HG03025 (cell line): ENCODE data around the gene SCAANT1.

Source experiments
- ATAC-seq: cut with Tn5 transposase; IDR thresholded peaks from one replicate; pipeline ENCODE4 v1.9.1; 2021; ENCODE audit warnings: mild to moderate bottlenecking, moderate library complexity; ENCODE audit not compliant: unreplicated experiment, low FRiP score

Gene SCAANT1

GRCh38 chr3:63905731-63906620, 6.2 kb downstream of the SCAANT1 start:
- no peak for ATAC-seq

- no peak for ATAC-seq
Observed at GRCh38 chr3:63900459-63900858, 11.7 kb downstream of the SCAANT1 start.

GRCh38 chr3:63900010-63900409, 12.2 kb downstream of the SCAANT1 start:
- no peak for ATAC-seq

GRCh38 chr3:63896332-63897030, 15.7 kb downstream of the SCAANT1 start:
- no peak for ATAC-seq

GRCh38 chr3:63895422-63896189, 16.6 kb downstream of the SCAANT1 start:
- no peak for ATAC-seq

- no peak for ATAC-seq
Observed at GRCh38 chr3:63892773-63893352, 19.3 kb downstream of the SCAANT1 start.

GRCh38 chr3:63891518-63891917, 20.7 kb downstream of the SCAANT1 start:
- ATAC-seq = no peak

GRCh38 chr3:63886858-63887257, 25.3 kb downstream of the SCAANT1 start:
- no peak for ATAC-seq

GRCh38 chr3:63880653-63881052, 31.5 kb downstream of the SCAANT1 start:
- no peak for ATAC-seq

- ATAC-seq = no peak
Observed at GRCh38 chr3:63878394-63879060, 33.7 kb downstream of the SCAANT1 start.

- ATAC-seq = no peak
Observed at GRCh38 chr3:63877737-63878393, 34.3 kb downstream of the SCAANT1 start.

- no peak for ATAC-seq
Observed at GRCh38 chr3:63876260-63876659, 35.9 kb downstream of the SCAANT1 start.

GRCh38 chr3:63875510-63875909, 36.7 kb downstream of the SCAANT1 start:
- no peak for ATAC-seq

- no peak for ATAC-seq
Observed at GRCh38 chr3:63874769-63875168, 37.4 kb downstream of the SCAANT1 start.

GRCh38 chr3:63872135-63872924, 39.9 kb downstream of the SCAANT1 start:
- no peak for ATAC-seq

- no peak for ATAC-seq
Observed at GRCh38 chr3:63870615-63871005, 41.6 kb downstream of the SCAANT1 start.

GRCh38 chr3:63869940-63870614, 42.1 kb downstream of the SCAANT1 start:
- ATAC-seq = no peak

- no peak for ATAC-seq
Observed at GRCh38 chr3:63867225-63867624, 45.0 kb downstream of the SCAANT1 start.
